Epithelial cell of prostate (primary cell): ENCODE results near the gene CLEC4G.

Source experiments
- DNase-seq: peaks from one replicate; pipeline ENCODE4 v3.0.0-alpha.2; 2011; ENCODE audit warnings: low read depth, low spot score
- H3K27ac ChIP-seq: fragments of 450-650 bp; 2 replicates; pipeline ENCODE4 v1.5.1; 2017; ENCODE audit warnings: mild to moderate bottlenecking

The CLEC4G gene

DNA sequence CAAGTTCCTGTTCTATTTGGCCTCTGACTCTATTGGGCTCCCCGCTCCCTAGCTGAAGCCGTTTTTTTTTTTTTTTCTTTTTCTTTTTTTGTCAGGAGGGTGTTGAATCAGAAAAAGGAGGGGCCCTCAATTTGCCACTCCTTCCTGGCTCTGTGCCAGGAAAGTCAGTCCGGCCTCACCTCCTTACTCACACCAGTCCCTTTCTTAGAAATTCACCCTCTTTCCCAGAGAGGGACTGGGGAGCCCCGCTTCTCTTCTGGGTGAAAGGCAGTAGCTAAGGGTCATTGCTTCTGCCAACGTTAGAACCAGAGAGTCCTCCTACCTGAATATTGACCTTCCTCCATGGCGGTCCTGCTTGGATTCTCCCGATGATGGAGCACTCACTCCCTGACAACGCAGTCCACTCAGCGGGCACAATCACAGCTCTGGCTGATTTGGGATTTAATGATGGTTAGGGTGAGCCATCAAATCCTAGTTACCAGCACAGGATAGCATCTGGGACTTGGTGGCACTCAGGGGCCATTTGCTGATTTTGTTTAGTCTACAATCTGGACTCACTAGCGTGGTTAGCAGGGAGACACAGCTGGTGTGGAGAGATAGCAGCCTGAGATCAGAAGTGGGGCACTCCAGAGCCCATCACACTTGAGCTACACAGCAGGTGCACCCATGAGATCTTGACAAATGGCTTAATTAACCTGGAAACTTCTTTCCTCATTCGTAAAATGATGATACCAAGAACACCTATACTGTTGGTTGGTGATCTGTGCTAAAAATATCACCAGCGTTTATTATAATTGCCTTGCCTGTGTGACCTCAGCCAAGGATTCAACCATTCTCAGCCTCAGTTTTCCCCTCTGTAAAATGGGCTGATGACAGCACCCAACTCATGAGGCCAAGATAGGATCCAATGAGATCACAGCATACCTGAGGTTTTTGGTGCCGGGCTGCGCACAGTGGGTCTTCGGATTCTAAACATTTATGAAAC lies 32.2 kb downstream of the CLEC4G start:
- no peak overlapping the region for H3K27ac ChIP-seq
- DNase-seq, result no peak

DNA sequence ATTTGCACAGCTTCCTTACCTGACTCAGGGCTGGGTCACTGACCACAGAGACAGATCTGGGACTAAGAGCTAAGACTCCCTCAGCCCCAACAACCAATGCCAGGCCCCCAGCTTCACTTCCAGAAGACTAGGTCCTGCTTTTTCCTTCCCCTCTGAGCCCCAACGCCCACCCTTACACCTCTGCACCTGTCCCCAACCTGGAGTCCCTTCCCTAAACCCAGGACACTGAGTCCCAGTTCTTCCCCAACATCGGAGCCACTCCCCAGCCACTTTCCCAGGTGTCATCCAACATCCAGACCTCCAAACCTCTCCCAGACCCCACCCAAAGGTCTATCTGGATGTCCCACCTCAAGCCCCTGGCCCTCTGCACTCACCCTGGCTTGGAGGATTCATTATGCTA lies 32.9 kb downstream of the CLEC4G start:
- no peak for DNase-seq

DNA sequence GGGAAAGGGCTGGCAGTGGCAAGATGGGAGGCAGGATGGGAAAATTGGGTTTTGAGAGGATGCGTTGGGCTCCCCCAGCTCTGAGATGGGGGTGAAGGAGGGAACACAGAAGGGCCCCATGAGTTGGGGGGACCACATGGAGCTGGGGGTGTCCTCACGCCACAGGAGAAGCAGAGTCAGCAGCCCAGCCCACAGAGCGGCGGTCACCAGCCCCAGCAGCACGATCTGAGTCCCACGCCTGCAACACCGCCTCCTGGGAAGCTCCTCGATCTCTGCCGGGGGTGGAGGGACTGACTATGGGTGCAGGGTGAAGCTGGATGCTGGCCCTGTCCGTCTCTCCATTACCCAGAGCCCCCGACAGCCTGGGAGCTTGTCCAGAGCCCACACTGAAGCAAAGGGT lies 33.3 kb downstream of the CLEC4G start:
- no peak overlapping the region for H3K27ac ChIP-seq
- no peak for DNase-seq

More for the DNA sequence above, 32.9 kb downstream of the CLEC4G start:
- no peak overlapping the region for H3K27ac ChIP-seq

DNA sequence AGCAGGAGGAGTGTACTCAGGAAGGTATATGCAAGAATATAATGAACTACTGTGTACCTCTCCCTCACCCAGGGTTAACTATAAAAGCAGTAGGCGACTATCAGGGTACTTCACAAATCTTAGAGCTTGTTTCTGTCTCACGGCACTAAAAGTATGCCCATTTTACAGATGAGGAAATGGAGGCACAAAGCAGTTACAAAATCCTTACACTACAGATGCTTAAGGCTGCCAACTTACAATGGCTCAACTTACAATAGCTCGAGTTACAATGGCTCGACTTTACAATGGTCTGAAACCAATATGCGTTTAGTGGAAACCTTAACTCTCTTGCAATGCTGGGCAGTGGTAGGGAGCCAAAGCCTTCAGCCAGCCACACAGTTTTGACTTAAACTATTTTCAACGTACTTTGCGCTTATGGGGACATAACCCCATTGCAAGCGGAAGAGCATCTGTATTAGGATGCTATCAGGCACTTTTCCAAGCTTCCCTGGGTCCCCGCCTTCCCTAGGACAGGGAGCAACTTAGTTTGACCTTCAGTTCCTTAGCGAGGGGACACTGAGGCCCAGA lies 34.1 kb downstream of the CLEC4G start:
- DNase-seq, result no peak
- no peak overlapping the region for H3K27ac ChIP-seq

DNA sequence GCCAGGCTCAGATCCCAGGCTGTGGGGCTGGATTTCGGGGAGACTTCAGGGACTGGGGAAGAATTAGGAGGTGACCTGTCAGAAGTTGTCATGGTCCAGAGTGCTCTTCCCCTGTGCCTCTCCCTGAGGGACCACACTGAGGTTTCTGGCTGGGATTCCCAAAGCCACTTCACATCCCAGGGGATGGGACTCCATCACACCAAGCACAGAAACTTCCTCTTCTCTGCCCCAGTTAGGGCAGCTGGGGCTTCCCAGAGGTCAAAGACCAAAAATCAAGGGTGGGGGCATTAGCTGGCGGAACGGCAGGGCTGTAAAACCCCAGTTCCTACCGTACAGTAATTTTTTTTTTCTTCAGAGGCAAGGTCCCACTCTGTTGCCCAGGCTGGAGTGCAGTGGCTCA lies 37.4 kb downstream of the CLEC4G start:
- no peak for DNase-seq
- no peak overlapping the region for H3K27ac ChIP-seq

DNA sequence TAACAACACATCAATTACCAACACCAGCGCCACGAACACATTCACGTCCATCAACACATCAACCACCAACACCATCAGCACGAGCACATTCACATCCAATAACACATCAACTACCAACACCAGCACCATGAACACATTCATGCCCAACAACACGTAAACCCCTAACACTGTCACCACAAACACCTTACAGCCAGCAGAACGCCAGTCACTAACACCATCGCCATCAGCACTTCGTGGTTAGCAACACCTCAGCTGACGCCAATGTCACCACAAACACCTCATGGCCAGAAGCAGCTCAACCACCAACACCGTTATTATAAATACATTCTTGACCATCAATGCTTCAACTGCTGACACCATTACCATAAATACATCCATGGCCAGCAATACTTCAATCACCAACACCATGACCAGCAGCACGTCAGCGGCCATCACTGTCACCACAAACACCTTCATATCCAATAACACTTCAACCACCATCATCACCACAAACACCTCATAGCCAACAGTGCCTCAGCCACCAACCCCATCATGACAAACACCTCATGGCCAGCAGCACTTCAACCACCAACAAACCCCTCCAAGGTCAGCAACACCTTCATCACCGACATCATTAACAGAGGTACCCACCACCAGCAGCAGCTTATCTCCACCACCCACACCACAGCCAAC lies 39.4 kb downstream of the CLEC4G start:
- no peak for DNase-seq
- H3K27ac ChIP-seq, result no peak overlapping the region

DNA sequence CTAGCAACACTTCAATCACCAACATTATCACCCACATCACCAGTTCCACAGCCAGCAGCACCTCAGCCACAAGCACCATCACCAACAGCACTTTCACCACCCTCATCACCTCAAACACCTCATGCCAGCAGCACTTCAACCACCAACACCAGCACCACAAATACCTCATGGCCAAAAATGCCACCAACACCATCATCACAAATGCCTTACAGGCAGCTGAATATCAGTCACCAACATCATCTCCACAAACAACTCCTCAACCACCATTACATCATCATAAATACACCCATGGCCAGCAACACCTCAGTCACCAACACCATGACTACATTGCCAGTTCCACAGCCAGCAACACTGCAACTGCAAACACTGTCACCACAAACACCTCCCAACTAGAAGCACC lies 40.4 kb downstream of the CLEC4G start:
- H3K27ac ChIP-seq, result no peak overlapping the region
- no peak for DNase-seq

DNA sequence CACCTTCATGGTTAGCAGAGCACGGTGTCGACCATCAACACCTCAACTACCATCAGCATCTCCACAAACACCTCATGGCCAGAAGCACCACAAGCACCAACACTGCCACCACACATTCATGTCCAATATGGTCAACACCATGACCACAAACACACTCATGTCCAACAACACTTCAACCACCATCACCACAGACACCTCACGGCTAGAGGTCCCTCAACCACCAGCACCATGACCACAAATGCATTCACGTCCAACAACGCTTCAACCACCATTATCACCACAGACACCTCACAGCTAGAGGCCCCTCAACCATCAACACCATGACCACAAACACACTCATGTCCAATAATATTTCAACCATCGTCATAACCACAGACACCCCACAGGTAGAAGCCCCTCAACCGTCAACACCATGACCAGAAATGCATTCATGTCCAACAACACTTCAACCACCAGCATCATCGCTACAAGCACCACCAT lies 41.1 kb downstream of the CLEC4G start:
- DNase-seq, result no peak
- H3K27ac ChIP-seq, result no peak overlapping the region

DNA sequence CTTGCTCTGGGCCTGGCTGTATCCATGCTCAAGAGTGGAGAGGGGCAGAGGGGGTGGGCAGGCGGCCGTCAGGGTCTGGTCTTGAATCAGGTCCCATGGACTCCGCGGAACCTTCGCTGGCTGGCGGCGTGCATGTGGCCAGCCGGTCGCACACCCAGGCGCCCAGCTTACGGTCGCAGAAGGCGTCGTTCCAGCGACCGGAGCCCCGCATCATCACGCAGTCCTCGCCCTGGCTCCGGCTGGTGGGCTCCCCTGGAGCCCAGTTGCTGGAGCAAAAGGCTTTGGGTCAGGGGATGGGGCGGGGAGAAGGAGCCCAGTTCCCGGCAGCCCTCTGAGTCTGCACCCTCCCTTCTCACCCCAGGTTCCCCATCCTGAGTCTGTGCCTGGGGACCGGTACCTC lies 42.7 kb downstream of the CLEC4G start:
- DNase-seq, result no peak
- H3K27ac ChIP-seq, result no peak overlapping the region

DNA sequence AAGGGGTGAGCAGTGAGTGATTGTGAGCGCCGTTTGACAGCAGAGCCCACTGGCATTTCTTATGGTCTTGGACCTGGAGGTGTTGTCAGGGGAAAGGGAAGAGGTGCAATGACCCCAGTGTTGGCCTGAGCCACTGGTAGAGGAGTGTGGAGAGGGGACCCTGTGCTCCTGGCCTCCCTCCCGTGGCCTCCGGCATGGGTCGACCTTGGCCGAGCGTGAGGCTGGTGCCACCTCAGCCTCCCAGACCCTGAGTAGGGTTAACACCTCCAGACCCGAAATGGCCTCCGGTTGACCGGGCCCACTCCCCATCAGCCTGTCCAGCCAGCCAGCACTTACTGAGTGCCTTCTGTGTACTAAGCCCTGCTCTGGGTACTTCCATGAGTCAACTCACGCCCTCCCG lies 44.7 kb downstream of the CLEC4G start:
- no peak overlapping the region for H3K27ac ChIP-seq
- no peak for DNase-seq

DNA sequence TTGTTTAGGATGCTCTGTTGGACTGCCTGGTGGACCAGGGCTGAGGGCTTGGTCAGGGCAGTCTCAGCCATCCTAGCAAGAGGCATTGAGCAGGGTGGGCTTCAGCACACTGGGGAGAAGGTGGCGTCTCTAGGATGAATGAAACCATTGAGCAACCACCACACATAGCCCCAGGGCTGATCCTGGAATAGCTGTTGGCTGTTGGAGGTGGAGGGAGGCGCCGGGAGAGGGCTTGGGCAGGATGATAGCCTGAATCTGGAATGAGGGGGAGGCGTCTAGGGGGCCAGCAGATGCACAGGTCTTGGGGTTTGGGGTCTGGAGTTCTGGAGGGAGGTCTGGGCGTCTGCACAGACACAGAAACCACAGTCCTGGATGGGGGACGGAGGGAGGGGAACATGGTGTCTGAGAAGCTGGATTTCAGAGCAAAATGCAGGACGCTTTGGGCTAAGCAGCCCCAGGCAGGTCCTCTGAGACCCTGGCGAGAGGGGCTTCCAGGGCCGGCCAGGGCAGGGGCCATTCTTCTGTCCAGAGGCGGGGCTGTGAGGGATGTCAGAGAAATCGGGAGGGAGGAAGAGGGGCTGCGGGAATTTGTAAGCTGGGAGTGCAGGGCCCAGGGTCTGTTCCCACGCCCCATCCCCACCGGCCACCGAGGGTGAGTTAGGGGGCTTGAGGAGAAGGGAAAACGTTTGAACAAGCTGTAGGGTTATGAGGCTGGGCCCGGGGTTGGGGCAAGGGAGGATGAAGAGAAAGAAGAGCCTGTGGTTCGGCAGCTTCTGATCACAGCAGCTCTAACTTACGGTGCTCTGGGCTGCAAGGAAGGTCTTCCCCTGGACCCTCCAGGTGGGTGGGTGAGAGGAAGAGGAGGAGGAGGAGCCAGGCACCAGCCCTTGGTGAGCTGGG lies 46.1 kb downstream of the CLEC4G start:
- H3K27ac ChIP-seq, result no peak overlapping the region
- DNase-seq, result no peak

DNA sequence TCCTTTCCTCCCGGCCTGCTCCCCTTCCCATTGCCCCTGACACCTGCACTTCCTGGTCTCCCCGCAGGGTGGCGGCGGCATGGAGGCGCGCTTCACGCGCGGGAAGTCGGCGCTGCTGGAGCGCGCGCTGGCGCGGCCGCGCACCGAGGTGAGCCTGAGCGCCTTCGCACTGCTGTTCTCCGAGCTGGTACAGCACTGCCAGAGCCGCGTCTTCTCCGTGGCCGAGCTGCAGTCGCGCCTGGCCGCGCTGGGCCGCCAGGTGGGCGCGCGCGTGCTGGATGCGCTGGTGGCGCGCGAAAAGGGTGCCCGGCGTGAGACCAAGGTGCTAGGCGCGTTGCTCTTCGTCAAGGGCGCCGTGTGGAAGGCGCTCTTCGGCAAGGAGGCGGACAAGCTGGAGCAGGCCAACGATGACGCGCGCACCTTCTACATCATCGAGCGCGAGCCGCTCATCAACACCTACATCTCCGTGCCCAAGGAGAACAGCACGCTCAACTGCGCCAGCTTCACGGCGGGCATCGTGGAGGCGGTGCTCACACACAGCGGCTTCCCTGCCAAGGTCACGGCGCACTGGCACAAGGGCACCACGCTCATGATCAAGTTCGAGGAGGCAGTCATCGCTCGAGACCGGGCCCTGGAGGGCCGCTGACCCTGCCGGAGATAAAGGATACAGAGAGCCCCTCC lies 49.6 kb downstream of the CLEC4G start:
- no peak for DNase-seq
- H3K27ac ChIP-seq, result no peak overlapping the region

DNA sequence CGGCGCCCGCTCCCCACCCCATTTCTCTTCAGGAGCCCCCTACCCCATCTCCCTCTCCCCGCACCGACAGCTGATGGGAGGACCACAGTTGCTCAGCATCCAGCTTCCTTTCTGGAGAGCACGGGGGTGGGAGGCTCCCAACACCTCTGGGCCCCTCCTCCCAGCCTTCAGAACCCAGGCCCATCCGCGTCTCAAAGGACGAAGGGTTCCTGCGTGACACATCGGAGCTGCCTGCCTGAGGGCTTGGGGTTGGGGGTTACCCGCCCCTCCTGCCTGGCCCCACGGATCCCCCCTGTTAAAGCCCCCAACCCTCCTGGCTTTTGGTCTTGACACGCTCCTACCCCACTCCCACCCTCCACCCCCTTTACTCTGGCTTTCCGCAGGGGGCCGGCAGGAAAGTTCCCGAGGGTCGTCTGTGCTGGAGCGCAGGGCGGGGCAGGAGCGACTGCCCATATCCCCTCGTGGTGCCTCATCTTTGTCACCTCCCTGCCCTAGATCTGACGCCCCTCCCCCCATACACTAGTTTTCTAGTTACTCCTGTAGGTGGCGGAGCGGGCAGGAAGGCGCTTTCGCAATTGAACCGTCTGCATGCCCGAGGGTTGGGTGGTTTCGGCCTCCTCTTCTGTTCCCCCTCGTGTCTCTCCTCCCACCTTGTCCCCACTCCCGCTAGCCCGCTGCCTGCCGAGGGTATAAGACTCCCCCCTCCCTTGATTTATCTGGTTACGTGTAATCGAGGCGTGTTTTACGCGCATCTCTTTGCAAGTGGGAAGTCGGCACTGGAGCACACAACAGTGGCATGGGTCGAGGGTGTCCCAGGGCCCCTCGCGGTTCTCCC lies 50.4 kb downstream of the CLEC4G start:
- peak overlapping the region; percentile 44 for H3K27ac ChIP-seq
- DNase-seq, result peak; percentile 26

DNA sequence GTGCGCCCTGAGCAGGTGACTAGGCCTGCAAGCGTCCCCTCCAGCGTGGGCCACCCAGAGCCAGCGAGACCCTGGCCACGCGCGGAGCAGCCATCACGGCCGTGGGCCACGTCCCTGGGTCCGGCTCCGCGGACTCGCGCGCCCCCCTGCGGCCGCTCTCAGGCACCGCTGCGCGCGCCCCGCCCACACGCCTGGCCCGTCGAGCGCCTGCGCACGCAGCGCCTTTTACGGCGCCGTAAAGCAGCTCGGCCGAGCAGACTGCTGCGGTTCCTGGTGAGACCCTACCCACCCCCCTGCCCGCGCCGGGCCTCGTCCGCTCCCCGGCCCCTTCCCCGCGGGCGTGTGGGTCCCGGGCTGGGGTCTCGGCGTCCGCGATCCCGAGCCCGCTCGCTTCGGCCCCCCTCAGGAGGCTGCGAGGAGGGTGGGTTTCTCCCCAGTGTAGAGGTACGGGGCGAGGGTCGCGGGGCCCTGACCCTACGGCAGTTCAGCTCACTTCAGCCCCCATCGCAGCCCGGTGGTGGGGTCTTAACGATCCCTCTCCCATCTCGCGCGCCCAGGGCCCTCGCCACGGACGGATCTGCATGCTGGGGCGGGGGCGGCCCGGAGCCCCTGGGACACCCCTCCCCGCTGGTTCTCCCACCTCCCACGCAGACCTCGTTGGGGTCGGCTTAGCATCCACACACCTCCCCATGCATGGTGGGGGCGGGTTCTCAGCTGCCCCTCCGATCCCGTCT lies 51.1 kb downstream of the CLEC4G start, which contains the start of gene TRAPPC5:
TSS of gene TRAPPC5 (plus strand) at position 228 of the 734 bp plus-strand sequence. CDS start 1,421 bp downstream, outside the sequence.
- no peak for DNase-seq
- H3K27ac ChIP-seq, result peak within 1 kb of the TSS; percentile 44

DNA sequence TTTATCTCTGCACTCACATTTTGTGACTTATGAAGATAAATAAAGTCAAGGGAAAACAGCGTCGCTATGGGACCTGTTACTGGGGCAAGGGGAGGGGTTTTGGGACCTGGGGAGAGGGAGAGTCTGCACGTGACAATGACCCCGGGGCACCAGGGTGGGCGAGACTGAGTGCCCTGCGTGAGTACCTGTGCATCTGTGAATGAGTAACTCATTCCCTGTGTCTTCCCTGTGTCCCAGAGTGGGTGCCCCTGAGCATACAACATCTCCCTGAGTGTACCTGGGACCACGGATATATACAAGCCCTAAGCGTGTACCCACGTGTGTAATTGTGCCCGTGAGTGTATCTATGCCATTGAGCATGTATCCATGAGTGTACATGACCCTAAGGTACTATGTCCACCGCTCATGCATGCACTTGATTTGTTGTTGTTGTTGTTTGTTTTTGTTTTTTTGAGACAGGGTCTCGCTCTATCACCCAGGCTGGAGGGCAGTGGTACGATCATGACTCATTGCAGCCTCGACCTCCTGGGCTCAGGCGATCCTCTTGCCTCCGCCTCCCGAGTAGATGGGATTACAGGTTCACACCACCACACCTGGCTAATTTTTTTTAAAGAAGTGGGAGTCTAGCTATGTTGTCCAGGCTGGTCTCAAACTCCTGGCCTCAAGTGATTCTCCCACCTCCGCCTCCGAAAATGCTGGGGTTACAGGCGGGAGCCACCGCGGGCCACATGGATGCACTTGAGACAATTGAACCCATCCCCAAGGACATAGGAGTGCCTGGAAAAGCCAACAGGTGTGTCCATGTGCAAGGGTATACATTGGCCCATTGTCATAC lies 51.9 kb downstream of the CLEC4G start:
- DNase-seq, result no peak
- H3K27ac ChIP-seq, result no peak overlapping the region

DNA sequence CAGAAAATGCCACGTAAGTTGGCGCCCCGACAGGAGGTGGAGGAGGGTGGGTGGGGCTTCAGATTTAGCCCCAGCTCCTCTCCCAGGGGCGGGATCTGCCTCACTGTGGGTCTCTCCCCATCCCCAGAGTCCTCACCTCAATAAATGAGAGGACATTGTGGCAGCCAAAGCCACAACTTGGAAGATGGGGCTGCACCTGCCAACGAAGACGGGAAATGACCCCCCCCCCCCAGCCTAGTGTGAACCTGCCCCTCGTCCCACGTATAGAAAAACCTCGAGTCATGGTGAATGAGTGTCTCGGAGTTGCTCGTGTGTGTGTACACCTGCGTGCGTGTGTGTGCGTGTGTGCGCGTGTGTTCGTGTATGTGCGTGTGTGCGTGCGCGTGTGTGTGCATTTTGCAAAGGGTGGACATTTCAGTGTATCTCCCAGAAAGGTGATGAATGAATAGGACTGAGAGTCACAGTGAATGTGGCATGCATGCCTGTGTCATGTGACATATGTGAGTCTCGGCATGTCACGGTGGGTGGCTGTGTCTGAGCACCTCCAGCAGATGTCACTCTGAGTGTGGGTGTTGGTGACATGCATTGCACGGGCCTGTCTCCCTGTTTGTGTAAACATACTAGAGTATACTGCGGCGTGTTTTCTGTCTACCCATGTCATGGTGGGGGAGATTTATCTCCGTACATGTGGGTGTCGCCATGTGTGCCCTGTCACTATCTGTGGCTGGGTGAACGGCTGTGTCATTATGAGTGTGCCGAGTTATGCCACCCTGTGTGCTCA lies 52.7 kb downstream of the CLEC4G start:
- no peak for DNase-seq
- no peak overlapping the region for H3K27ac ChIP-seq
